Measurements from ENCODE around the gene TNNT2.

The TNNT2 gene

DNA sequence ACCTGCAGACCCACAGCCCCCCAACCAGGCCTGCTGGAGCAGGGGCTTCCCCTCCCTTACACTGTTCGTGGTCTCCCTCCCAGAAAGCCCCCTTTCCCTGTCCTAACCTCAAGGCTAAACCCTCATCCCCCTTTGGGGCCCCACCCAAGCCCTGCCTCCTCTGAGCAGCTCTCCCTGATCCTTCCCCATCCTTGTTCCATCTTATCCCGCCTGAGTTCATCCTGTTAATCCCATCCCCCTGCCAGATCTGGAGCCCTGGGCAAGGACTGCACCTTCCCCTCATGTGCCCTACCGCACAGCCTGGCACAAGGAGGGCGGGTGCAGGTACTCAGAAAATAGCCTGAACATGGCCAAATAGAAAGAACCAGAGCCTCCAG lies 6.9 kb upstream of the TNNT2 start:
- TF ChIP-seq, protein P1, sequence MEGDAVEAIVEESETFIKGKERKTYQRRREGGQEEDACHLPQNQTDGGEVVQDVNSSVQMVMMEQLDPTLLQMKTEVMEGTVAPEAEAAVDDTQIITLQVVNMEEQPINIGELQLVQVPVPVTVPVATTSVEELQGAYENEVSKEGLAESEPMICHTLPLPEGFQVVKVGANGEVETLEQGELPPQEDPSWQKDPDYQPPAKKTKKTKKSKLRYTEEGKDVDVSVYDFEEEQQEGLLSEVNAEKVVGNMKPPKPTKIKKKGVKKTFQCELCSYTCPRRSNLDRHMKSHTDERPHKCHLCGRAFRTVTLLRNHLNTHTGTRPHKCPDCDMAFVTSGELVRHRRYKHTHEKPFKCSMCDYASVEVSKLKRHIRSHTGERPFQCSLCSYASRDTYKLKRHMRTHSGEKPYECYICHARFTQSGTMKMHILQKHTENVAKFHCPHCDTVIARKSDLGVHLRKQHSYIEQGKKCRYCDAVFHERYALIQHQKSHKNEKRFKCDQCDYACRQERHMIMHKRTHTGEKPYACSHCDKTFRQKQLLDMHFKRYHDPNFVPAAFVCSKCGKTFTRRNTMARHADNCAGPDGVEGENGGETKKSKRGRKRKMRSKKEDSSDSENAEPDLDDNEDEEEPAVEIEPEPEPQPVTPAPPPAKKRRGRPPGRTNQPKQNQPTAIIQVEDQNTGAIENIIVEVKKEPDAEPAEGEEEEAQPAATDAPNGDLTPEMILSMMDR (IDR thresholded peaks at IDR 0.05; ENCODE audit: extremely low read depth, insufficient read depth, missing control alignments) = no peak
- in situ Hi-C loops (cut with MboI; ENCODE audit: low pct_unique_long_range_greater_than_20kb, low sequenced_read_pairs, unreplicated experiment) = no loop called here
- no peak for DNase-seq (ENCODE audit: low spot score)

- in situ Hi-C loops (cut with MboI; ENCODE audit: low pct_unique_long_range_greater_than_20kb, low sequenced_read_pairs, unreplicated experiment) = no loop called here
- DNase-seq (ENCODE audit: low spot score) = no peak
- TF ChIP-seq, protein P1 (IDR thresholded peaks at IDR 0.05; ENCODE audit: extremely low read depth, insufficient read depth, missing control alignments) = no peak
Measured at GRCh38 chr1:201383647-201384405, 6.3 kb upstream of the TNNT2 start.

DNA sequence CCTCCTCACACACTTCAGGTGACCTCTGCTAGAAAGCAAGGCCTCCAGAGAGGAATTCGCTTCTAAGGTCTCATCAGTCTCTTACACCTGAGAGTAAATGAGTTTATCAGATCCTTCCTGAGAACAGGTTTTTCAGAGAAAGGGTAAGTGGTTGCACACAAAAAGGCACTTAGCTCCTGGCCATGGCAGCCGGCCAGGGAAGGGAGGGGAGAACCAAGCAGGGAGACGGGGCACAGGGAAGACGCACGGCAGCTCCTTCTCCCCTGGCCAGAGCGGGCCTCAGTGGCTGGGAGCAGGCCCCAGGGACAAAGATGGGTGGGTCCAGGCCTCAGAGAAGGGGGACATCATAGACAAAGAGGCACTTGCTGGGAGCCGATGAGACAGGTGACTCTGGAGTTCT lies 3.6 kb upstream of the TNNT2 start:
- TF ChIP-seq, protein P1 (IDR thresholded peaks at IDR 0.05; ENCODE audit: extremely low read depth, insufficient read depth, missing control alignments) = no peak
- in situ Hi-C loops (cut with MboI; ENCODE audit: low pct_unique_long_range_greater_than_20kb, low sequenced_read_pairs, unreplicated experiment) = no loop called here
- DNase-seq (ENCODE audit: low spot score) = no peak

GRCh38 chr1:201379733-201380242 lies 2.3 kb upstream of the TNNT2 start:
- in situ Hi-C loops (cut with MboI; ENCODE audit: low pct_unique_long_range_greater_than_20kb, low sequenced_read_pairs, unreplicated experiment) = no loop called here
- TF ChIP-seq, protein P1 (IDR thresholded peaks at IDR 0.05; ENCODE audit: extremely low read depth, insufficient read depth, missing control alignments) = no peak
- DNase-seq (ENCODE audit: low spot score) = no peak

GRCh38 chr1:201378804-201379203 lies 1.3 kb upstream of the TNNT2 start:
- in situ Hi-C loops (cut with MboI; ENCODE audit: low pct_unique_long_range_greater_than_20kb, low sequenced_read_pairs, unreplicated experiment) = no loop called here
- DNase-seq (ENCODE audit: low spot score) = no peak
- TF ChIP-seq, protein P1 (IDR thresholded peaks at IDR 0.05; ENCODE audit: extremely low read depth, insufficient read depth, missing control alignments) = no peak

DNA sequence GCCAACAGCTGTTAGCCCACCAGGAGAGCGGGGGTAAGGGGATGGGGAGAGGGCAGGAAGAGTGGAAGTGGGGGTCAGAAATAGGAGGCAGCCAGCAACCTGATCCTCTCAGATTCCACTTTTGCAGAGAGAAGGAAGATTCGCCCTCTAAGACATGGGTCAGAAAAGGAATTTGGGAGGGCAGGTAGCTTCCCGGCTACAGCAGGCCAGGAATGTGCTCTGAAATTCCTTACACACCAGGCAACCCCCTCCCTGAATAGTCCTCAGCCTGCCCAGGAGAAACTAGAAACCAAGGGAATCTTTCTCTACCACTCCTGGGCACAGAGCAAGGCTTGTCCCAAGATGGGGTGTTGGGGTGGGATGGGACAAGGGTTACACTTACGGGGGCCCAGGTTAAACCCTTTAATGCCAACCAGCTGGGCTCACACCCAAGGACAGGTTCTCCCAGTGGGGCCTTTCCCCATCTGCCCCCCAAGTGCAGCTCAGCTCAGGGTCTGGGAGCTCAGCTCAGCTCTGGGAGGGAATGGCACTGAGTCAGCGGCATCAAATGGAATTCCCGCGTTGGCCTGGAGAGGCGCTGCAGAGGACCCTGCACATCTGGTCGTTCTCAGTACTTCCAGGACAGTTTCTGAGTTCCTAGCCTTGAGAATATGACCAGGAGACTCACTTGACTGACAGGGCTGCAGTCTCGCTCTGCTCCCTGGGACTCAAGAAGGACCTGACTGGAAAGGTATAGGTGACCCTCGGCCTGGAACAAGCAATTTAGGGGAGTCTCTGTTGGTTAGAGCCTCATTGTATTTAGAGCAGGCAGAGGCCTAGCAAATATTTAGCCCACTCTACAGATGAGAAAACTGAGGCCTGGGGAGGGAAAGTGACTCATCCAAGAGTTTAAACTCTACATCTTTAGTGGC lies 761 bp downstream of the TNNT2 start:
- in situ Hi-C loops (cut with MboI; ENCODE audit: low pct_unique_long_range_greater_than_20kb, low sequenced_read_pairs, unreplicated experiment) = no loop called here
- TF ChIP-seq, protein P1 (IDR thresholded peaks at IDR 0.05; ENCODE audit: extremely low read depth, insufficient read depth, missing control alignments) = peak; percentile 56
- peak; percentile 68 for DNase-seq (ENCODE audit: low spot score)

Measured in GM13977 (cell line).